NCI-H187 (cell line): Measurements from ENCODE around the gene FRMPD4.

Experiments
- DNase-seq, 2 experiments: peaks; one replicate each; lab custom pipeline; 2025; lab: John Stamatoyannopoulos, UW

The FRMPD4 gene

GRCh38 chrX:12301288-12301687 lies 163.0 kb downstream of the FRMPD4 start:
- no peak for DNase-seq

DNA sequence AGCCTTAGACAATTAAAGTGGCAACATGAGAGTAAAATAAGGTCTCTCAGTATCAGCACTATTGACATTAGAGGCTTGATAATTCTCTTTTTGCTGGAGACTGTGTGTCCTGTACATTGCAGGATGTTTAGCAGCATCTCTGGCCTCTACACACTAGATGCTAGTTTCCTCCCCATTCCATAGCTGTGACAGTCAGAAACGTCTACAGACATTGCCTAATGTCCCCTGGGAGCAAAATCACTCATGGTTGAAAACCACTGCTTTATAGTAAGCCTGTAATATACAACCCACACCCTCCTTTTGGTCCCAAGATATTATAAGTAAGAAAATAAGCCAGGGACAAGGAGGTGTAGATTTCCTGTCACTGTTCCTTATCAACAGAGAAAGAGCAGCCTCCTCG lies 166.0 kb downstream of the FRMPD4 start:
- DNase-seq, result no peak

DNA sequence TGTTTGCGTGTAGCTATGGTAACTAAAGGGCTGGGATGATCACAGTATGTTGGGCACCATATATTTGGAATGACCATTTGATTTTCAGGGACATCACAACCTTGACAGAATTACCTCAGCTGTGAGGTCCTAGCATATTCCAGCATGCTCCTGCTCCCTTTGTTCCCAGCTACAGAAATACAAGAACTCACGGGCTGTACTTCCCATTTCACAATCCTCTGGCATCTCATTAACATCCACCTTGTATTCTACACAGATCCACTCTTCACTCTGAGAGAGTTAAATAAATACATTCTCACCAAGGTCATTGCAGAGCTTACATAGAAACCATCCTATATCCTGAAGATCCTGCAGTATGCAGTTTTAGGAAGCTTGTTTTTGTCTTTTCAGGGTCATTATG lies 169.7 kb downstream of the FRMPD4 start:
- DNase-seq, result no peak

GRCh38 chrX:12308420-12308819 lies 170.1 kb downstream of the FRMPD4 start:
- no peak for DNase-seq

DNA sequence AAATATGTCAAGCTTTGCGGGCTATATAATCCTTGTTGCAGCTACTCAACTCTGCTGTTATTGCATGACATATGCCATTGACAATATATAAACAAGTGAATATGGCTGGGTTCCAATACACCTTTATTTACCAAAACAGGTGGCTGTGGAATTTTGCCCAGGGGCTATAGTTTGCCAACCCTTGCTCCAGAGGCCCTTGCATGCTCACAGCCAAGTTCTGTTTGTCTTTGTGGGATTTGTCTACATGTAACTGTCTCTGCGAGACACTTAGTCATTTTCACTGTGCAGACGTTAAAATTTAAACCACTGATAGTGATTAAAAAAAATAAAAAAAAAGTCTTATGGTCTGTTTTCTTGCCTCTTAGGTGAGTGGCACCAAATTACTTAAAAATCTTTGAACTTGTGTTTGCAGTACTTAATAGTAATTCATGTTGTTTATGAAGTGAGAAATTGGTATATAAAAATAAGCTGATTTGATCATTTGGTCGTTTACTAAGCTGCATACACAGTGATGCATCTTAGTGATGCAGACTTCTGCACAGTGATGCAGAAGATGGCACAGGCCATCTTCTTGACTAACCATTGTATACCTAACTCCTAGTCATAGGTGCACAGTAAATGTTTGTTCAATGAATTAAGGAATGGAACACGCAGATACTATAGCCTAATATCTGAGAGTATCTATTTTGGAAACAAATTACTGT lies 170.9 kb downstream of the FRMPD4 start:
- DNase-seq, result no peak

DNA sequence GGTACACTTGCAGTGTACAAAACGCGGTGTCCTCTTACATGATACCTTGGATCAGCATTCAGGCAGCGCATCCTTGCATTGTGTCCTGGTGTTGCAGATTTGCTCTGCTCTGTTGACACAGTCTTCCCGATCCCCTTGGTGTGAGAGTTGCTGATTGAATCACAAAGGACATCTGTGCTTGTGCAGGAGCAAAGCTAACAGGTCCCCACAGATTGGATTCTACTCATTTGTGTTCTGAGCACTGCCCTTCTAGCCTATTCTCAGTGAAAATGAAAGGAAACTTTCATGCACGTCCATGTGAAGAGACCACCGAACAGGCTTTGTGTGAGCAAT lies 171.4 kb downstream of the FRMPD4 start:
- DNase-seq, result no peak

- DNase-seq, result no peak
These were observed 176.4 kb downstream of the FRMPD4 start for GRCh38 chrX:12314651-12315050.

DNA sequence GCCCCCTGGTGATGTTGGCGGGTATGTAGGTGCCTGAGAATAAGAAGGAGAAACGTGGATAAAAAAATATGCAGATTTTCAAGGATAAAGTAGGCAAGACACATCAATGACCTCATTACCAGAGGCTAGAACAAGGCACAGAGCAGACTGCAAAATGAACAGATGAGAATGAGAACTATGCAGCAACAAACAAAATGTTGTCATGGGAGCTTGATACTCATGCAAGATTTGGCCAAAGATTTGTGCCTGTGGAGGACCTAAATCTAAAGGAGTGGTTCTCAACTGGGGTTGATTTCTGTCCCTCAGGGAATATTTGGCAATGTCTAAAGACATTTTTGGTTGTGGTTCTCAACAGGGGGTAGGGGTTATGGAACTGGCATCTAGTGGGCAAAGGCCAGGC lies 177.3 kb downstream of the FRMPD4 start:
- no peak for DNase-seq

DNA sequence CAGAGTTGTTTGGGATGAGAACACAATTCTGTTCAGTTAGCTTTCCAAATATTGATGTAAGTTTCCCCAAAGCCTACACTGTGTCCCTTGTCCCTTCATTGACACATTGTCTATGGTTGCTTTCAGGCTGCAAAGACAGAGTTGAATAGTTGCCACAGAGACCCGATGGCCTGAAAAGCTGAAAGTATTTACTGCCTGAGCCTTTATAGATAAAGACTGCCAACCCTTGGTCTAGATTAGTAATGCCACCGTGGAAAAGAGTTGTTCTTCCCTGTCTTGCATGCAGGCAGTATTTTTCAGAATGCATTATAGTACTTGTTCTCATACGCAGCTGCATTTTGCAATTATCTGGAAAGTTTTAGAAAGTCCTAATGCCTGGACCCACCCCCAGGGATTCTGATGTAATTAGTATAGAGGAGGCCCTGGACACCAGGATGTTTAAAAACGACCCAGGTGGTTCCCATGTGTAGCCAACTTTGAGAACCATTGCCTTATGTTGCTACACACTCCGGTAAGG lies 180.8 kb downstream of the FRMPD4 start:
- no peak for DNase-seq

- no peak for DNase-seq
These were observed 181.7 kb downstream of the FRMPD4 start for GRCh38 chrX:12319992-12320391.

DNA sequence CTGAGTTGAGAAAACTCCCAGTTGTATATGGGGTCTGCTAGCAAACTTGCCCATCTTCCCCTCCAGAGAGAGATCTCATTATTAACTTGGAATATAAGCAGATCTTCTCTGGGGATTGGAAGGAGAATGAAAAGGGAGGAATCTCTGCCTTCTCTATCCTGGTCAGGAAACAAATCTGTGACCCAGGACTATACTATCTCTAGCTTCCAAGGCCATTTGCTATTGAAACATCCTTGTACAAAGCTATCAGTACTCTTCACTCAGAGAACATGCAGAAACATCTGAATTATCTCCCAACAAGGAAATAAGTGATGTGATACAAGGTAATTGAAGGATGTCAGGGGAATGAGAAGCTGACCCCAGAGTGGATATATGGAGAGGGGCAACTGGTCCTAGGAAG lies 183.8 kb downstream of the FRMPD4 start:
- DNase-seq, result no peak

- no peak for DNase-seq
These were observed 186.9 kb downstream of the FRMPD4 start for GRCh38 chrX:12325171-12325570.

GRCh38 chrX:12327836-12328235 lies 189.6 kb downstream of the FRMPD4 start:
- DNase-seq, result no peak

- DNase-seq, result no peak
These were observed 191.2 kb downstream of the FRMPD4 start for GRCh38 chrX:12329476-12329875.

GRCh38 chrX:12330841-12331240 lies 192.6 kb downstream of the FRMPD4 start:
- DNase-seq, result no peak

- DNase-seq, result no peak
These were observed 194.6 kb downstream of the FRMPD4 start for GRCh38 chrX:12332786-12333347.

DNA sequence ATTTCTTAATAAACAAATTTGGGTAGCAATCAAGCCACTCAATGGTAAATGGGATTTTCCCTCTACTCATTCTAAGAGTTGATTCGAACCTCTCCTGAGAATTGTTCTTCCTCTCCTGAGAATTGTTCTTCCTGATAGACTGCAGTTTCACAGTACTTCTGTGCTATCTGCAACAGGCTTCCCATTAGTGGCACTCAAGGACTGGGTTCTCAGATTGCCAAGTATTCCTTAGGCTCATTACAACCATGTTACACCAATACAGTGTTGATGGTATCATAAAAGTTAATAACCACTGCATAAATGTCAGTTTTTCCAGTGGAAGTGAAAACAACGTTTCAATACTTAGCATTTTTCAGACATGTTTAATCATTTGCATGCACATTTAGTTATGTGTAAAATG lies 201.6 kb downstream of the FRMPD4 start:
- DNase-seq, result no peak

DNA sequence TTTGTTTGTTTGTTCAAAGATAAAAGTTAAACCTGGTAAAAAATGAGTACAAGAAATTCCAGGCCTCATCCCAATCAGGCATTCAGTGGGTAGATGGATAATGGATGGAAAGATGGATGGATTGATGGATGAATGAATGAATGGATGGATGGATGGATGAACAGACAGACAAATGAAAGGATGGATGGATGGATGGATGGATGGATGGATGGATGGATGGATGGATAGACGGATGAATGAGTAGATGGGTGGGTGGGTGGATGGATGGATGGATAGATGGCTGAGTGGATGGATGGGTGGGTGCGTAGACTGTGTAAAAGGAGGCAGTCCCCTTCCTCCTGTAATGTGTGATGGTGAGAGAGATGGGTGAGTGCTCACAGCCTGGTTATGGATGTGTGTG lies 206.7 kb downstream of the FRMPD4 start:
- no peak for DNase-seq

DNA sequence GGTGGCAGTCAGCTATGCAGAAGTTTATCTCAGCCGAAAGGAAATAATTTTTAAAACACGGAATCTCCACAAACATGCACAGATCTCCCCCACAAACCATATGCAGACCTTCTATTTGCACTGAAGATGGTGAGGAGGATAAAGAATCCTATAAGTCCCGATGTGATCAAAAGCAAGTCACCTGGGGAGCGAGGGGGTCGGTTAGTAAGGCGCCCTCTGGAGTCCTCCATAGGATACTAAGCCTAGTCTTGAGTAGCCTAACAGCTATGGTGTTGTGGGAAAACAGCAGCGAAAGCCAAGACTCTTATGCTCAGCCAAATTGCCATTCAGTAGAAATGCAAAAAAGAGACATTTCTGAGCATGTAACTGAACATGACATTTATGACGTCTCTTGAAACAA lies 210.9 kb downstream of the FRMPD4 start:
- DNase-seq, result no peak

DNA sequence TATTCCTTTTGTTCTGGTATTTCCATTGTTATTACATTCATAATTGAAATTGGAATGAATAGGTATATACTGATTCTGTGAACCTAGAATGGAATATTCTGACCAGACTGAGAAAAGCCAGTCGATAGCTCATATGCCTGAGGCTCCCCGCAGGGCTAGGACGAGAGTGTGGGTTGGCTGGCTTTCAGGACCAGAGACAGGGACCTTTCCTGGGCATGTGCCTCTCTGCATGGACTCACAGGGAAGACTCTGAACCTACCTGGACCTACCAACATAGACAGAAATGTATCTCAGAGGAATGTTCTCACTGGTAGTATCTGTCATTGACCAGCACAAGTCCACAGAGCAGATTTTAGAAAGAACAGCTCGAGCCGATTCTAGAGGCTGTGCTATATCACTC lies 214.6 kb downstream of the FRMPD4 start:
- no peak for DNase-seq

- no peak for DNase-seq
These were observed 222.1 kb downstream of the FRMPD4 start for GRCh38 chrX:12360383-12360782.

GRCh38 chrX:12360986-12361598 lies 222.8 kb downstream of the FRMPD4 start:
- DNase-seq, result no peak

- no peak for DNase-seq
These were observed 224.9 kb downstream of the FRMPD4 start for GRCh38 chrX:12363216-12363615.

DNA sequence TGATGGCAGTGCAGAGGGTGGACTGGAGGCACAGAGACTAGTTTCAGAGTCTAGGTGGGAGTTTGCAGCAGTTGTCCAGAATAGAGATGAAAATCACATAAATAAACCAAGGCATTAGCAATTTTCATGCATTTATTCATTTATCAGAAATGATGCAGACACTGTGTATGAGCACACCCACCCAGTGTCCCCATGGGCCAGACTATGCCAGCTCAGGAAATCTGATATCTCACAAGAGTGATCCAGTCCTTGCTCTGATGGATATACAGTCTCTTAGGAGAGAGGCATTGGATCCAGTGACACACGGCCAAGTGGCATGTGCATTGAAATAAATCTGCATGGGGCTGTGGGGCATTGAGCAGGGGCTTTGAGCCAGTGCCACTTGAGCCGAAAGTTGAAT lies 228.2 kb downstream of the FRMPD4 start:
- DNase-seq, result no peak
